NAMALWA (cell line): ENCODE data around the gene ASPSCR1.
A peak's percentile ranks its signal among the peaks of the same experiment; 100 is the strongest.

Experiments used
- DNase-seq: peaks from one replicate; pipeline ENCODE4 v3.0.0-alpha.2; 2015; ENCODE audit warnings: low spot score

ASPSCR1 gene

DNA sequence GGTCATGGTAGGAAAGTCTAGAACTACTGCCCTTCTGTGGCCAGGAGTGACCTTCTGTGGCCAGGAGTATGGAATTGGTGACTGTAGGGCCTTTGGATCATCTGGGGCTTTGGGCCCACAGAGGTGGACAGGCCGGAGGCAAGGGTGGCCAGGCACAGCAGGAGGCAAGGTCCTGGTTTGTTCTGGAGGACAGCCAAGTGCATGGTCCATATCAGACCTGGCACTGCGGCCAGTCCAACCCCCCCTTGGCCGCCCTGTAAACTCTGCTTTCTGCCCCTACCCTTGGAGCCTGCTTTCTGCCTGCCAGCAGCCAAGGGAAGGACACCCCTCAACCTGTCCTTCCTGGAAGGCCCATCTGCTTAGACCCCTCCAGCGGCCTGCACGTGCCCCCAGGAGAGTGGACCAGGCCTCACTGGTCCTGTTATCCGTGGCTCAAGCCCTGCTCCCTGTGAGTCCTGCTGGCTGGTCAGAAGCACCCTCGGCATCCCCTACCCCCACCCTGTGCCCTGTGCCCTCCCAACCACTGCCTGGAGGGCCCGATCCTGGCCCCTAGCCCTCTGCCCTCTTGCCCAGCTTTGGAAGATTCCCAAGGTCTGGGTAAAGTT lies 62.4 kb downstream of the ASPSCR1 start:
- DNase-seq, result no peak

DNA sequence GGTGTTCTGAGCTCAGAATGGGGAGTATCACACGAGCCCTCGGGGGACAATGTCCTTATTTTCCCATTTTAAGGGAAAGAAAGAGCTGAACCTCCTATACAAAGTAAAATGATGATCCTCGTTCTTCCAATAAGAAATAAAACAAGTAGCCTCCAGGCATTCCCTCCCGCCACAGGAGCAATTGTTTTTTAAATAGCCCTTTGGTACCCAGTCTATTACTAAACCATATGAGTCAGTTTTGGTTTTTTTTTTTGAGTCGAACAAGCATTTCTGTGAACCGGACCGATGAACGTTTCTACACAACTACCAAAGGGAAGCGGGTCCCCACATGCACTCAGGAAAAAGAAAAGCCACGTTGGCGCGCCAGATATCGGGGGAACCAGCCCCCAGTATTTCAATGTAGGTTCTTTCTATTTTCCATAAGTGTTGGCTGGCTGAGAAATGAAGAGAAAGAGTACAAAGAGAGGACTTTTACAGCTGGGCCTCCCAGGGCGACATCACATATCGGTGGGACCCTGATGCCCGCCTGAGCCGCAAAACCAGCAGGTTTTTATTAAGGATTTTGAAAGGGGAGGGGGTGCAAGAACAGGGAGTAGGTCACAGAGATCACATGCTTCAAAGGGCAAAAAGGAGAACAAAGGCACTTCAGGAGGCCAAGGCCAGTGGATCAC lies 63.9 kb downstream of the ASPSCR1 start:
- DNase-seq, result no peak

DNA sequence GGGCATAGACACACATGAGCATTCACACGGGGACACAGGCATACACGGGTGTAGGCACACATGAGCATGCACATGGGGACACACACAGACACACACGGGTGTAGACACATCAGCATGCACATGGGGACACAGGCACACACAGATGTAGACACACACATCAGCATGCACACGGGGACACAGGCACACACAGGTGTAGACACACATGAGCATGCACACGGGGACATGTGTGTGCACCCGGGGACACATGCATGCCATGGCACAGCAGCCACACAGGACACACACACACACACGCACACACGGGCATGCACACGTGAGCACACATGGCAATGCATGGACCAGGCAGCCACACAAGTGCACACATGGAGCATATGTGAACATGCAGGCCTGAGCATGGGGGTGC lies 65.2 kb downstream of the ASPSCR1 start:
- DNase-seq, result no peak

DNA sequence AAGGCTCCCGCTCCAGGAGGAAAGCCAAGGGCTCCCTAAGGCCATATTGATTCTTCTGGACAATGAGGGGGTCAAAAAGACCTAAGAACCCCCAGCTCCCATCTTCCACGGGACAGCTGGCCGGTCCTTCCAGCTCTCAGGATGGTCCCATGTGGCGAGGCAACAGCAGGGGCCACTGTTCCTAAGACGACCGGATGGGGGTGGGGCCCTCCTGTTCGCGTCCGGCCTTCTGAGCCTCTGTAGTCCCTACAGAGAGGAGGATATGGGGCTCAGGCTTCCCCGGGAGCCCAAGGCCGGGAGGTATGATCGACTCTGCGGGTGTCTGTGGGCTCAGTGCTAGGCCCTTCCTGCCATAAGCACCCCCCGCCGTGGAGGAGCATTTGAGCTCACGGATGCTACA lies 66.1 kb downstream of the ASPSCR1 start:
- DNase-seq, result no peak

DNA sequence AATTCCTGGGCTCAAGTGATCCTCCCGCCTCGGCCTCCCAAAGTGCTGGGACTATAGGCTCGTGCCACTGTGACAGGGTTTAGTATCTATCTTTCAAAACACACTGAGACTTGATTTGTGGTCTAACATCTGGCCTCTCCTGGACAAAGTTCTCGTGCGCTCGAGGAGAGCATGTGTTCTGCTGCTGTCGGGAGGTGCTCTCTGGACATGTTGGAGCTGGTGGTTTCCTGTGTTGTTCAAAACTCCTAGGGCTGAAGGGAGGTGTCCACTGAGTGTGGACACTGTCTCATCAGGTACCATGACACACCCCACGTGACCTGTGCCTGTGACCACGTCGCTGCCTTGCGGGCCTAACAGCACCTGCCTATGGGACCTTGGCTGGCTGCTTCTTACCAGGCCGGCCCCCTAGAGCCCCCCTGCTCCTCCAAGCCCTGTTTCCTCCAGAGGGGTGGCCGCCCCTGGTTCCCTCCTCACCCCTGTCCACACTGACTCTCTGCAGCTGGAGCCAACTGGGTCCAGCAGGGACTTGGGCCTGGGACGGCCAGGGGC lies 68.6 kb downstream of the ASPSCR1 start:
- no peak for DNase-seq

DNA sequence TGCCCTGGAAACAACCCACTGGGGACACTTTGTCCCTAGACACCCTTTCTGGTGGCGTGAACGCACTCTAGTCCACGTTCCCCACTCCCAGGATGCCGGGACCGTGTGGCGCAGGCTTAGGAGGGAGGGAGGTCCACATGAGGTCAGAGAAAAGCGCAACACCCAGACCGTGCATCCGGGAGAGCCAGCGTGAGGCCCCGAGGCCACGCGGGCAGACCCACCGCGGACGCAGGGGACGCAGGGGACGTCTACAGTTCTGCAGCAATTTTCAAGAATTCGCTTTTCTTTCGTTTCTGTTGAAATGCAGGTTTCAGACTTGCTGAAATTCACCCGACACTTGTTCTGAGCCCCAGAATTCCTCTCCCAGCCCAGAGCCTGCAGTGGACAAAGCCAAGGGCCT lies 69.5 kb downstream of the ASPSCR1 start:
- no peak for DNase-seq

DNA sequence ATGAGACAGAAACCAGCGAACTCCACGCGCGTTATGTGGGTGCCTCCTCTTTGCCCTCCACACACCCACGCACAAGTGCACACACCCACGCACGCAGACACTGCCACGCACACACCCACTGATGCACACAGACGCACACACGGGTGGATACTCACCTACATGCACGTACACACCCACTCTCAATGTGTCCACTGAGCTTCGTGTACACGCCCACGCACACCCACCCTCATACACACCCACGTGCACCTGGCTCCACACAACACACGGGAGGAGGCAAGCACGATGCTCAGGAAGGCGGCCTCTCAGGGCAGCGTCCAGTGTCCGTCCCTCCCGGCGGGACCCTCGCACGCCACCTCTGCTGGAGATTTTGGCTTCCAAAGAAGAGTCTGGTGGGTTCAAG lies 70.0 kb downstream of the ASPSCR1 start:
- DNase-seq, result no peak

DNA sequence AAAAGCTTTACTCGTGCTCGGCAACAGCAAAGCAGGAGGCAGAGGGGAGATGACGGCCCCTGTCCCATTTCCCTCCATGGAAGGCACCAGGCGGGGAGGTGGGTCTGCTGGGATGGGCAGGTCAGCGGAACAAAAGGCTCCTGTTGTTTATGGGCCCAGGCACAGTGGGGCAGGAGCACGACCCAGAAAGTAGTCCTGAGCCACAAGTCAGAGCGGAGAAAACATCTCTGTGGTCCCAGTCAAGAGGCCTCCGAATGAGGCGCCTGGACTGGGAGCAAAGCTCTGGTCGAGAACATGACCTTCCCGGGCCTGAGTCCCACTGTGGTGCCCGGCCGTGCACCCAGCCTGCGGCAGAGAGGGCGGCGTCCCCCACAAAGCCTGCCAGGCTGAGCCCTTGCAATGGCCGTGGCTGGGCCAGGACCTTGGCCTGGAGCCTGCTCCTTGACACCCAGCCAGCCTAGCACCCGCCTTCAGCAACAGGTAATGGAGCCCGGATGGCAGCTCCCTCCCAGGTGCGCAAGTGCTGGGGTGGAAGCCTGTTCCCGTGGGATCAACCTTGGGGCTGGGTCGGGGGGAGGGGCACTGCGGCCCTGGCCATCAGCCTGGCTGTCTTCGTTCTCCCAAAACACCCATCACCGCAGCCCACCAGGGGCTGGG lies 70.6 kb downstream of the ASPSCR1 start:
- no peak for DNase-seq

DNA sequence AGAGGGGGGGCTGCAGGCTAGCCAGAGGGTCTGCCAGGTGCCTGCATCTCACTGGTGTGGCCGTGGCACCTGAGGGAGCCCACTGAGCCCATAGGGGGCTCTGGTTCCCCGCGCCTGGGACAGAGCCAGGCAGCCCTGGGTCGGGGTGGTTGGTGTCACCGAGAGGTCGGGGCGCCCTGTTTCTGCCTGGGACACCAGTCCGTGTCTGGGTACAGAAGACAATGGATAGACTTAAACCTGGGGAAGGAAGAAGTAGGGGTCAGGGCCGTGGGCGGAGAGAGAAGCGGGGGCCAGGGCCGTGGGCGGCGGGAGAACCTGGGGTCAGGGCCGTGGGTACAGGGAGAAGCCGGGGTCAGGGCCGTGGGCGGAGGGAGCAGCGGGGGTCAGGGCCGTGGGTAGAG lies 71.1 kb downstream of the ASPSCR1 start:
- no peak for DNase-seq

DNA sequence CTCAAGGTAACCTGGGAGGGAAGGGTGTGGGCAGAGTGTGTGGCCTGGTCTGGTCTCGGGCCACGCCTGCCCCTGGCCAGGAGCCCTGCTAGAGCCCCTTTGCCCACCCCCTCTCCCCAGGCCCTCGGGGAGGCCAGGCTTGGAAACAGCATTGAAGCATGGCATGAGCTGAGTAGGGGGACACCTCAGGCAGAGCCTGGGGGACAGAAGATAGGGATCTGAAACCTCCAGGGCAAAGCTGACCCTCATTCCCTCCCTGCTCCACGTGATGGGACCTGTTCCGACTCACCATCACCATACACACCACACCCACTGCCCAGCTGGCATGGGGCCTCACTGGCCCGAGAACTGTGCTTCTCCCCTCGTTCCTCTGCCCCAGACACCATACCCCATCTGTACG lies 71.7 kb downstream of the ASPSCR1 start:
- no peak for DNase-seq

DNA sequence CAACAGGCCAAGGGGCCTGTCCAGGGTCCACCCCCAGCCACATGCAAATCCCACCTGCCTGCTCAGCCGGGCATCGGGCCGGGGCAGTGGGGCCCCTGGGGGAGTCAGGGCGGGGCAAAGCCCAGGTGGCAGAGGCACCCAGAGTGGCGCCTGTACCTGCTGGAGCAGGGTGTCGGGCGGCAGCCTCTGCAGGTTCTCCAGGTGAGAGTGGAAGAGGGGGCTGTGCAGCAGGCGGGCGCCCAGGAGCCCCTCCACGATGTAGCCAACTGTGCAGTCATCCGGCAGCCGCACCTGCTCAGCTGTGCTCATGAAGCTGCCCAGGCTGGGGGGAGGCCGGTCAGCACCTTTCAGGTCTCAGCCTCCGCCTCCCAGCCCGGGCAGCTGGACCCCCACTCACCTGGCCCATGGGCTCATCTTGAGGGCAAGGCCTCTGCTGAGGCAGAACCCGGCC lies 72.1 kb downstream of the ASPSCR1 start:
- DNase-seq, result no peak

DNA sequence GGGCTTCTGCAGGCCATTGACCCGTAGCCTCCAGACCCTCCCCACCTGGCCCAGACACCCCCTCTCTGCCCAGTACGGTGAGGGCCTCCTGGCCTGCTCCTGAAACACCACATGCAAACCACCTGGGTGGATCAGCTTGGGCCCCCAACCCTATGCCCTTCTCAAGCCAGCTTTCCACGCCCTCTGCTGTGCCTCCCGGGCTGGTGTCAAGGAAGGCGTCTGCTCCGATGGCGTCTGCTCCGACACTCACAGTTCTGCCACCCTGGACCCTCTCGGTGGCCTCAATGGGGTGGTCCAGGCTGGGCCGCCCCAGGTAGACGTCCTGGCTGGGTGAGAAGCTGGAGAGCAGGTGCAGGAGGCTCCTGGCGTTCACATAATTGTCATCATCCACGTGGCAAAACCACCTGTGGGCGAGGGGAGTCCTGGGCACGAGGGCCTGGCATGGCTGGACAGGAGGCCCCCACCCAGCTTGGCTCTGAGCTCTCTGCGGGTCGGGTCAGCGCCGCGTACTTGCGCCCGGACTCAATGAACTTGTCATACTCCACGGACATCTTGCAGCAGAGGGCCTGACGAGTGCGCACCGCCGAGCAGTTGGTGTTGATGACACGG lies 72.8 kb downstream of the ASPSCR1 start:
- DNase-seq, result no peak

DNA sequence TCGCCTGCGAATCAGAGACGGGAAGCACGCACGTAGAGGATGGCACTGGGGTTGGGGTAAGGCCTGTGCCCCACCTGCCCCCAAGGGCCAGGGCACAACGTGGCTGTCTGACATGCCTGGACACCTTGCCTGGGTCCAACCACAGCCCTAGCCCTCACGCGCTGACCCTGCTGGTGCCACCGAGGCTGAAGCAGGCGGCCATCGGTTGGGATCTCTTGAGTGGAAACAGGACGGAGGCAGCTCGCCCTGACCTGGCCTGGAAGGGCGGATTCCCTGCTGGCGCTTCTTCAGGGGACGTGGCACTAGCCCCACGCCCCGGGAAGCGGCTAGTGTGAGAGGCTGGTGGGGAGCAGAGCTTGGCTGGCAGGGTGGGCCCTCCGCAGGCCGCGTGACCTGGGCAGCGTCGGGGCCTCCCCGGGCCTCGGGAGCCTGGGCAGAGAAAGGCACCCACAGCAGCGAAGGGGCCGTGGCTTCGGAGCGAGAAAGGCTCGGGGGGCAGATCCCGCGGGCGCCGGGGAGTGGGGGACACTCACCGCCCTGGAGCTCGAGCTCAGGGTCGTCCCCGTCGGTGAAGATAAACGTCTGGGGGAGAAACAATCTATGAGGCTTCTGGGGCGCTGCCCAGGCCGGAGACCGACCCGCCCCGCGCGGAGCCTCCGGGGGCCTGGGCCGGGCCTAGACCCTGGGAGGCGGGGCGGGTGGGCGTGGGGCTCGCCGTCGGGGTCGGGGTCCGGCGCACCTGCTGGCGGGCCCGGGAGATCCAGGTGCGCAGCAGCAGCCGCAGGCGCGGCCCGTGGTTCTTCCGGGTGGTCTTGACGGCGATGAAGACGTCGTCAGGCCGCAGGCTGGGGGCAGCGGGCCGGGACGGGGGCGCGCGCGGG lies 73.6 kb downstream of the ASPSCR1 start:
- no peak for DNase-seq

DNA sequence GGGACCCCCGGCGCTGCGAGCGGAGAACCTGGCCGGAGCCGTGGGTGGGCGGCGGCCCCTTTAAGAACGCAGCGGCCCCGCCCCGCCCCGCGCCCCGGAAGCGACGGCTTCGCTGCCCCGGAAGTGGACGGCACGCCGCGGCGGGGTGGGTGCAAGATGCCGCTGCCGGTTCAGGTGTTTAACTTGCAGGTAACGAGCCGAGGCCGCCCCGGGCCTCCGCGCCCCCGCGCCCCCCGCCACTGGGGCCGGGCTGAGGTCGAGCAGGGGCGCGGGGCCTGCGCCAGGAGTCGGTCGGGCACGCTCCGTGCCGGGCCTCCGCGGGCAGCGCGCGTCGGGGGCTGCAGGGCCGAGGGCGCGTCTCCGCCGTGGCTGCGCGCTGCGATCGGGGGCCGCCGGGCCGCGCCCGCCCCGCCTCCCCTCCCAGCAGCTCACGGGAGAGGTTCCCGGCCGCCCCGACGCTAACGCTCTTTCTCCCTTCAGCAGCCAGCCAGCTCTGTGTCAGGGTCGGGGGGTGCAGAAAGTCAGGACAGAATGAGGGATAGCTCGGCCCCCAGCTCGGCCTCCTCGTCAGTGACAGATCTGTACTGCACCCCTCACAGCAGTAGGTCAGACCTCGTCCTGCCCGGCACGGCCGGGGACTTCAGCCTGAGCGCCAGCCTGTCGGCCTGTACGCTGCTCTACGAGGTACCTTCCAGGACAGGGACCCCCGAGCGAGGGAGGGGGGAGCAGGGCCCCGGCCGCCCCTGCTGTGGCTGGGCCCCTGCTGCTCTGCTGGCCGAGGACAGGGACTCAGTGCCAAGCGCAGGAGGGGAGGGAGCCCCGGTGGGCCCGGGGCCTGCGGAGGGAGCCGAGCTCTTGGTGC lies 74.6 kb downstream of the ASPSCR1 start, which contains the start of the genes GPS1 and RFNG:
Gene GPS1 (plus strand): TSS at position 123 of the 862 bp plus-strand sequence. CDS start 34 bp downstream, at position 157.
Gene RFNG (minus strand): TSS at position 36 of the 862 bp plus-strand sequence. CDS start 45 bp downstream, outside the sequence.
- peak; percentile 66 for DNase-seq

DNA sequence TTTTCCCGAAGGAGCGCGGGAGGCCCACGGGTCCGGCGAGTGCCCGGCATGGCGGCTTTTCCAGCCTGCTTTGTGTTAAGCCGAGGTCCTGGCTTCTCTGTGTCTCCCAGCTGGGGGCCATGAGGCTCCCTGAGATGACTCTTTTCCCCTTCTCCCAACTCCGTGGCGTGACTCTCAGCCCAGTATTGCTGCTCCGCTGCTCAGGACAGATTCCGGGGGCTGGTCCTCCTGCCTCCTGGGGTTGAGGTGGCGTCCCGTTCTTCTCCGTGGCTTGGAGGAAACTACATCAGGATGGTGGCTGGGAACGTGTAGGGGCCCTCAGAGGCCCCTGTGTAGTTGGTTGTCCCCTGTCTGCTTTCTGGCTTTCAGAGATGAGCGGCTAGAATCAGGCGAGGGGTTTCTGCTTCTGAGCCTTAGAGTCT lies 75.2 kb downstream of the ASPSCR1 start:
- DNase-seq, result no peak

DNA sequence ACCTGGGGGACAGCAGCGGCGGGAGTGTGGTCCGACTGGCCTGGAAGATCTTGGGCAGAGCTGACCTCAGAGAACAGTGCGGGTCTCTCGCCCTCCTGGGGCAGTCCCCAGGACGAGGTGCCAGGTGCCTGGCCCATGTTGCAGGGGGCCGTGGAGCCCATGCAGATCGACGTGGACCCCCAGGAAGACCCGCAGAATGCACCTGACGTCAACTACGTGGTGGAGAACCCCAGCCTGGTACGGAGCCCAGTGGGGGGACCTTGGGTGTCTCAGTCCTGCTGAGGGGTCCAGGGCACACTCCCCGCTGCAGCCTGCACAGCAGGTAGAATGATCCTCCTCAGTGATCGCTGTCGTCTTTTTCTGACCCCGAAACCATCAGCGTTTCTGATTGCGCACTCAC lies 75.7 kb downstream of the ASPSCR1 start:
- no peak for DNase-seq

DNA sequence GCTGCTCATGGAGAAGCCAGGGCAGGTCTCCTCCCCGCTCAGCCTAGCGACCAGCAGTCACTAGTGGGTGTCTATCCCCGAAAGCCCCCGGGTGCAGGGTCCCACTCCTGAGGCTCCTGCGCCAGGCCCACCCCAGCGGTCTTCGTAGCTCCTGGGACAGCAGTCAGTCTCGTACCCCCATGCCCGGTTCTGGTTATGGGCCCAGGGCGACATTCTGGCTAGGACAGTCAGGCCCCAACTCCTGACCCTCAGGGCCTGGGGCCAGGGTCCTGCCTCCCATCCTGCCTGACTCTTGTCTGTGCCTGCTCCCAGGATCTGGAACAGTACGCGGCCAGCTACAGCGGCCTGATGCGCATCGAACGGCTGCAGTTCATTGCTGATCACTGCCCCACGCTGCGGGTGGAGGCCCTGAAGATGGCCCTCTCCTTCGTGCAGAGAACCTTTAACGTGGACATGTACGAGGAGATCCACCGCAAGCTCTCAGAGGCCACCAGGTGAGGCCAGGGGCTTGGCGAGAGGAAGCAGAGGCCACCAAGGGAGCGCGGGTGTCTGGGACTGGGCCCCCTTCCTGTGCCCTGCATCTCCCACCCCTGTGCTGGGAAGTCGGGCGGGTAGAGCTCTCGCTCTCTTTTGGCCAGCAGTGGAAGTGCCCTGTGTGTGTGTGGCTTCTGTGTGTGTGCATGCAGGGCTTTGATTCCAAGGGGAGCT lies 76.3 kb downstream of the ASPSCR1 start:
- DNase-seq, result no peak

DNA sequence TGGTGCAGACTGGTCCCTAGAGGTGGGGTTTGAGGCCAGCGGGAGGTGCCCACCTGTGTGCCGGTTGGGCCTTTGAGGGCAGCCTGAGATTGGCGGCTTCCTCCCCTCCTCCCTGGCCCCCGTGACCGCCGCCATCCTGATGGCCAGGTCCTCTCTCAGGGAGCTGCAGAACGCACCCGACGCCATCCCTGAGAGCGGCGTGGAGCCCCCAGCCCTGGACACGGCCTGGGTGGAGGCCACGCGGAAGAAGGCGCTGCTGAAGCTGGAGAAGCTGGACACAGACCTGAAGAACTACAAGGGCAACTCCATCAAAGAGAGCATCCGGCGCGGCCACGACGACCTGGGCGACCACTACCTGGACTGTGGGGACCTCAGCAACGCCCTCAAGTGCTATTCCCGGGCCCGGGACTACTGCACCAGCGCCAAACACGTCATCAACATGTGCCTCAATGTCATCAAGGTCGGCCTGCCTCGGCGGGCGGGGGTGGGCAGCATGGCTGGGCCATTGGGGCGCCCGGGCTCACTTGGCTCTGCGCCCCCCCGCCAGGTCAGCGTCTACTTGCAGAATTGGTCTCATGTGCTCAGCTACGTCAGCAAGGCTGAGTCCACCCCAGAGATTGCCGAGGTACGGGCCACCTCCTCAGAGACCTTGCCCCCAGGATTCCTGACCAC lies 77.1 kb downstream of the ASPSCR1 start:
- DNase-seq, result no peak
